ENCODE results near the gene CYFIP1.
"Not testable (repeated sequence)": the region's sequence is repeated elsewhere in the genome, so short reads cannot be mapped to it uniquely, and the experiment has no call there.

CYFIP1 gene

DNA sequence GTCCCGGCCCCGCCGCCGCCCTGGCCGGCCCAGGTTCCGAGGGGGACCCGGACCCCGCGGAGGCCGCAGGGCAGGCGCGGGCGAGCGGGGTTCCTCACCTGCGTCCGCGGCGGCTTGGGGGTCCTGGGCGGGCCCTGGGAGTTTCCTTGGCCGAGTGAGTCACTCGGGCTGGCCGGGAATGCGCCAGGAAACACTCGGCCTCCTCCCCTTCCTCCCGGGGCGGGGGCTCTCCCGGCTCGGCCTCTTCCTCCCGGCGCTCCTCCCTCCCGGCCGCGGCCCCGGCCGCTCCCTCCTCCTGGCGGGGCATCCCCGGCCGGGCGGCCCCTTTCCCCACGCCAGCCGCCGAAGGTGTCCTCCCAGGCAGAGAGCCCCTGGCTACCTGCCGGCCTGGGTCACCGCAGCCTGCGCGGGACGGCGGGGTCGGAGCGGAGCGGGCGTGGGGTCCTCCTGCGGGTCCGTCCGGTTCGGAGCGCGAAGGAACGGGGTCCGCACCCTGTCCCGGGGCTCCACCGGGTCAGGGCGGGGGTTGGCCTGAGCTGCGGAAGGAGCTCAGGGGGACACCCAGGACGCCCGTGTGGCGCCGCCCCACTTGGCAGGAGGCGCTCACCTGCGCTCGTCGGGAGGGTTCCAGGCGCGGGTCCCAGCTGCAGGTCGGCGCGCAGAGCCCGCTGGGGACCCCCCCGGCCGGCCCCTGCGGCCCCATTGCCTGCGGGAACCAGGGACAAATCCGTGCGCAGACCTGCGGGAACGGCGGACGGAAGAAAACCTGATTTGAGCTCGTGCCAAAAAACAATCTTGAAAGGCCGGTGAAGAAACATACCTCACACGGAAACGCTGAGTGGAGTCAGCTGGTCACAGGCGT lies at the start of gene CYFIP1:
TSS of gene CYFIP1 (minus strand) at position 180 of the 862 bp plus-strand sequence. CDS start 33,083 bp downstream, outside the sequence.
- no peak for DNase-seq (ENCODE audit: low read depth in 2 of 2)

DNA sequence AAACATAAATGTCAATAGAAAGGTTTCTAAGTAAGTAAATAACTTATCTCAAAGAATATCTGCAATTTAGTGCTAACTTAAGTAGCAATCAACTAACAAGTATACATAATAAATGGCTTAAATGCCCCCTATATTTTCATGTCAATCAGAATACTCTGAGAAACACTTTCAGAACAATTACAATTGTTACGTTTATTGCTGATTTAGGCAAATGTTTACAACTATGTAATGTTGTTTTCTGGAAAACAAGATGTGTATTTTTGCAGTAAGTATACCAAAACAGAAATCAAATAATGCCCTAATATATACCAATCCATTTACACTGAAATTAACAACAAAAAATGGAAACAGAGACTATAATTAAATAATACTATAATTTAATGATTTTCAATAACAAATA lies 46.0 kb upstream of the CYFIP1 start:
- no peak for DNase-seq (ENCODE audit: low read depth in 2 of 2)

DNA sequence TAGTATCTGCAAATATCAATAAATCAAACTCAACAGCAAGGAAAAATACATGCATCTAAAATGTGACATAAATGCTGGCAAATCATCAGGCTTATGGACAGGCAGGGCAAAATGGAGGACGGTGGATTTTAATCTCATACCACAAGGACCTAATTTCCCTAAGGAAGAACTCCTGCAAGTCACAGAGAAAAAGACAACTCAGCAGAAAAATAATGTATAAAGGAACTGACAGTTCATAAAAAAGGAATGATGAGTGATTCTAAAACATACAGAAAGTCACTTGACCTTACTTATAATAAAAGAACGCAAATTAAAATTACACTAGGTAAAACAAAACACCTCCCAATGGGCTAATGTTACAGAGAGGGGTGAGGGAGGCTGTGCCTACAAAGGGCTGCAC lies 42.0 kb upstream of the CYFIP1 start:
- no peak for DNase-seq (ENCODE audit: low read depth in 2 of 2)

DNA sequence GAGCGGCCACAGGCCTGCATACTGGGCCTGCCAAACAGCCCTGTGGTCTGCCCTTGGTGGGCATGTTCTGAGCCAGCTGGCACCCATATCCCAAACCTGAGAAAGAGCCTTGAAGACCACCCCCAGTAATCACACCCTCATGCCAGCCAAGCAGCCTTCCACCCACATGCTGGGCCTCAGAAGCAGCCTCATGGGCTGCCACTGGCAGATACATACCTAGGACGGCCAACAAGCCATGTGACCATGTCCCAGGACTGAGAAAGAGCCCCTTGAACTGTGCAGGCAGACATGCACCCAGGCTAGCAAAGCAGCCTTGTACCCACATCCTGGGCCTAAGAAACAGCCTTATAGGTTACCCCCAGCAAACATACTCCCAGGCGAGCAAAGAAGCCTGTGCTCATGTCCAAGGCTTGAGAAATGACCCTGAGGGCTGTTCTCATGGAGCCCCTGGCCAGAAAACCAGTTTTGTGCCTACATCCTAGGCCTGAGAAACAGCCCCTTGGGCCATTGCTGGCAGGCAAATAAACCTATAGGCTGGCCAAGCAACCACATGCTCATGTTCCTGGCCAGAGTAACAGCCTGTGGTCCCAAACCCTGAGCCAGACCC lies 34.3 kb upstream of the CYFIP1 start:
- DNase-seq (ENCODE audit: low read depth in 2 of 2), result no peak

DNA sequence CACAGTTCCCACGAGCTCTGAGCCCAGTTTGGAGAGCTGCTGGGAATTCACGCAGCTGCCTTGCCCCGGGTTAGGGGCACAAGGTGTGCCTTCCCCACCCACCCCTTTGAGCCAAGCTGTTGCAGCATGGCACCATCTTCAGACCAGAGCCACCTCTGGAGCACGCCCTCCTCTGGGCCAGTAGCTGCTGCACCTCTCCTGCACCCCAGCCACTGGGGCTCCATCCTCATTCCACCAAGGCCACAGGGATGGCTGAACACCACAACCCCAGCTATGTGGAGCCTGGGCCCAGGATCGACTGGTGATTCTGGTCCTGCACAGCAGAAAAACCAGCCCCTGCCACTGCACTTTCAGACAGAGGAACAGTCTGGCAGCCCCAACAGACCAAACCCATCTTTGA lies 33.5 kb upstream of the CYFIP1 start:
- no peak for DNase-seq (ENCODE audit: low read depth in 2 of 2)

- DNase-seq (ENCODE audit: low read depth in 2 of 2), result not testable (repeated sequence)
Observed at GRCh38 chr15:23012616-23013015, 32.4 kb upstream of the CYFIP1 start.

DNA sequence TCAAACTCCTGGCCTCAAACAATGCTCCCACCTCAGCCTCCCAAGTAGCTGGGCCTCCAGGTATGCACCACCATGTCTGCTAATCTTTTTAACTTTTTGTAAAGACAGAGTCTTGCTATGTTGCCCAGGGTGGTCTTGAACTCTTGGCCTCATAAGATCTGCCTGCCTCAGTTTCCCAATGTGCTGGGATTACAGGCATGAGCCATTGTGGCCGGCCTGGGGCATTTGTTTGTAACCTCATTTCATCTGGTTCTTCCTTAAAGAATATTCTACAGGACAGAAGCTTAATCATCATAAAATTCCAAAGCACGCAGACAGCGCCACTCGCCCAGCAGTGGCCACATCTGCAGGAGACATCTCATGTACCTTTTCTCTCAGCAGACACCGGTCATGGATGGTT lies 23.6 kb upstream of the CYFIP1 start:
- no peak for DNase-seq (ENCODE audit: low read depth in 2 of 2)

DNA sequence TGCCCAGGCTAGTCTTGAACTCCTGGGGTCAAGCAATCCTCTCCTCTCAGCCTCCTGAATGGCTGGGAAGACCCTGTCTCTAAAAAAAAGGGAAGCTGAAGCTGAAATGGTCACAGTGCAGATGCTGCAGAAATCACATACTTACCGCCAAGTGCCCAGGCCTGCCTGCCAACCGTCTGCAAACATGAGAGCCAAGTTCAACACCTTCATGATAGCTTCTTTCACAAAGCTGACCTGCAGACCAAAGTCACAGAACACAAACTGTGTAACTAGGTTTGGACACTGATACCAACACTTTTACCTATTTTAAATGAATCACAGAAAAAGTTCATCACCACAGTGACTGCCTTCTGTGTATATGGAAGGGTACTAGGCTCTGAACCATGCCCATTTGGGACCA lies 22.8 kb upstream of the CYFIP1 start:
- DNase-seq (ENCODE audit: low read depth in 2 of 2), result no peak

DNA sequence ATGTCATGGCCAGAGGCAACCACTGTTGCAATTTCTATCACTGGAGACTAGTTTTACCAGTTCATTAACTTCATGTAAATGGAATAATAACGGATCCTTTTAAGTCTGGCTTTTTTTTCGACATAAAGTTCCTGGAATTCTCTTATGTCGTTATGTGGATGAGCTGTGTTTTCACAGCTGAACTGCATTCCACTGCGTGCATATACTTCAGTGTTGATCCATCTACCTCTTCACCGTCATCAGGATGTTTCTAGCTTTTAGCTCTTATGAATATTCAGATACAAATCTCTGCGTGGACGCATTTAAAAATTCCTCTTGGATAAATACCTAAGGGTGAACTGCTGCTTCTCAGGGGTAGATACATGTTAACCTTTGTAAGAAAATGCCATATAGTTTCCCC lies 15.6 kb upstream of the CYFIP1 start:
- DNase-seq (ENCODE audit: low read depth in 2 of 2), result no peak

GRCh38 chr15:22992024-22992326 lies 11.8 kb upstream of the CYFIP1 start:
- no peak for DNase-seq (ENCODE audit: low read depth in 2 of 2)

GRCh38 chr15:22989576-22990477 lies 9.7 kb upstream of the CYFIP1 start:
- DNase-seq (ENCODE audit: low read depth in 2 of 2), result no peak

DNA sequence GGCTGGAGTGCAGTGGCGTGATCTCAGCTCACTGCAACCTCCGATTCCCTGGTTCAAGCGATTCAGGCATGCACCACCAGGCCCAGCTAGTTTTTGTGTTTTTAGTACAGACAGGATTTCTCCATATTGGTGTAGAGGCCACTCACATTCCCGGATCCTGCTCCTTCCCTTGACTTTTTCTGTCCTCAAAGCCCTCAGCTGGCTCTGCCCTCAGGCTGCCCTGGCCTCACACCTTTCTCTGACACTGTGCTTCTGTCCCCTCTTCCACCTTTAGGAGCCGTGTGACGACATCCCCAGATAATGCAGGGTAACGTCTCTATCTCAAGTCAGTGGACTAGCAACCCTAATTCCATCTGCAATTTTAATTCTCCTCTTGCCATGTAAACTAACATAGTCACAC lies 8.6 kb upstream of the CYFIP1 start:
- no peak for DNase-seq (ENCODE audit: low read depth in 2 of 2)

- not testable (repeated sequence) for DNase-seq (ENCODE audit: low read depth in 2 of 2)
Observed at GRCh38 chr15:22981931-22982330, 1.8 kb upstream of the CYFIP1 start.

DNA sequence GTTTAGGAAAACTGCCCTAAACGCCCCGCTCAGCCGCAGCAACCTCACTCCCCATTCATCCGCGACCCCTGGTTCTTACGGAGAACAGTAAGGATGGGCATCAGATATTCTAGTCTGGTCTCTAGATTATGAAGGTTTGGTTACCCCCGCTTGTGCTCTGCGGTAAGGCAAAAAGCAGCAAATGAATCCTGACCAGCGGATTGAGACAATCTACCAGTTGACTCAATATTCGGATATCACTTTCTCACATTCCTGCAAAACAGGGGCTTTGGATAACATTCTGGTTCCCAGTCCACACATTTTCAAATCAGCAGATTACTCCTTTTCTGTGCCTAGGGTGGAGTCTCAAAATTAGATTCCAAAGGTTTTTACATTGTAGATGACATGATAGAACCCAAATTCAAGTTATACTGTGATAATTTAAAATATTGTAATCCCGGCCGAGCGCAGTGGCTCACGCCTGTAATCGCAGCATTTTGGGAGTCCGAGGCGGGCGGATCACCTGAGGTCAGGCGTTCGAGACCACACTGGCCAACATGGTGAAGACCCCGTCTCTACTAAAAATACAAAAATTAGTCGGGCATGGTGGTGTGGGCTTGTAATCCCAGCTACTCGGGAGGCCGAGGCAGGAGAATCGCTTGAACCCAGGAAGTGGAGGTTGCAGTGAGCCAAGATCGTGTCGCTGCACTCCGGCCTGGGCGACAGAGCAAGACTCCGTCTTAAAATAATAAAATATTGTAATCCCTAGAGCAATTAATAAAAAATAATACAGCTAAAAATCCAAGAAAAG lies 1.1 kb upstream of the CYFIP1 start:
- no peak for DNase-seq (ENCODE audit: low read depth in 2 of 2)

GRCh38 chr15:22979238-22980188 lies 655 bp downstream of the CYFIP1 start:
- no peak for DNase-seq (ENCODE audit: low read depth in 2 of 2)

DNA sequence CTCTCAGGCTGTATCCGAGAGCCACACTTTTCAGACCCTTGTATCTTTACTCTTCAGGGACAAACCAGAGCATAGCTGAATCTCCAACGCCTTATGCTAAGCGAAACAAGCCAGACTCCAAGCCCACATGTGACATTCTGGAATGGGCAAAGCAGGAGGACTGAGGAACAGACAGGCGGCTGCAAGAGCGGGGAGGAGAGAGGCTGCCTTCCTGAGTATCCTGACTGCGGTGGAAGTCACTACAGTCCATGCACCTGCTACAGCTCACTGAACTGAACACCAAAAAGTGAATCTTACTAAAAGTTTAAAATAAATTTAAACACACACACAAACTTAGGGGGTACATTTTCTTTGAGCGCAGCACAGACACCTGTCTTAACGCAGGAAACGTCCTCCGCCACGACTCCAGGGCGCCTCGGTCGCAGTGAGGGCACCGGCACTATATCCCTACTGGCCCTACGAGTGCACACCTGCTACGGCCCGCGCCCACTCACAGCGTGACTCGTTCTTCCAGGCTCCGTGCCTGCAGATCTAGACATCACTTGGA lies 1.4 kb downstream of the CYFIP1 start:
- no peak for DNase-seq (ENCODE audit: low read depth in 2 of 2)

GRCh38 chr15:22974745-22975144 lies 5.4 kb downstream of the CYFIP1 start:
- no peak for DNase-seq (ENCODE audit: low read depth in 2 of 2)

GRCh38 chr15:22973987-22974386 lies 6.2 kb downstream of the CYFIP1 start:
- DNase-seq (ENCODE audit: low read depth in 2 of 2), result no peak

GRCh38 chr15:22973286-22973685 lies 6.9 kb downstream of the CYFIP1 start:
- DNase-seq (ENCODE audit: low read depth in 2 of 2), result no peak

DNA sequence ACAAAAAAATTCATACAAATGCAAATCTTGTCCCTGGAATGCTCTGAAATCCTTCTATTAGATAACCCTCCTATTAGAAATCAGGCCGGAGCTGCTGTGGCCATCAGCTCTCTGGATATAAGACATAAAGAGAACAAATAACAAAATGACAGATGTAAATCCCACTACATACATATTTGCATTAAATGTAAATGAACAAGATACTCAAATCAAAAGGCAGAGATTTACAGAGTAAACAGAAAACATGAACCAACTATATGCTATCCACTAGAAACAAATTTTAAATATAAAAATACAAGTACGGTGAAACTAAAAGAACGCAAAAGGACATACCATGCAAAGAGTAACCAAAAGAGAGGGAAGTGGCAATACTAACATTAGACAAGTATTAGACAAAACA lies 10.7 kb downstream of the CYFIP1 start:
- no peak for DNase-seq (ENCODE audit: low read depth in 2 of 2)
